ENCODE measurements around the gene CYP26A1. TPM values are rescaled to one million over a fixed set of nuclear protein-coding genes. Genes with fewer than 3 reads are reported as not detected.
"Not testable (repeated sequence)": the region's sequence is repeated elsewhere in the genome, so short reads cannot be mapped to it uniquely, and the experiment has no call there.

The CYP26A1 gene
- total RNA-seq, 2 donors from 2014 or later: 0.40 TPM; not detected in 1

DNA sequence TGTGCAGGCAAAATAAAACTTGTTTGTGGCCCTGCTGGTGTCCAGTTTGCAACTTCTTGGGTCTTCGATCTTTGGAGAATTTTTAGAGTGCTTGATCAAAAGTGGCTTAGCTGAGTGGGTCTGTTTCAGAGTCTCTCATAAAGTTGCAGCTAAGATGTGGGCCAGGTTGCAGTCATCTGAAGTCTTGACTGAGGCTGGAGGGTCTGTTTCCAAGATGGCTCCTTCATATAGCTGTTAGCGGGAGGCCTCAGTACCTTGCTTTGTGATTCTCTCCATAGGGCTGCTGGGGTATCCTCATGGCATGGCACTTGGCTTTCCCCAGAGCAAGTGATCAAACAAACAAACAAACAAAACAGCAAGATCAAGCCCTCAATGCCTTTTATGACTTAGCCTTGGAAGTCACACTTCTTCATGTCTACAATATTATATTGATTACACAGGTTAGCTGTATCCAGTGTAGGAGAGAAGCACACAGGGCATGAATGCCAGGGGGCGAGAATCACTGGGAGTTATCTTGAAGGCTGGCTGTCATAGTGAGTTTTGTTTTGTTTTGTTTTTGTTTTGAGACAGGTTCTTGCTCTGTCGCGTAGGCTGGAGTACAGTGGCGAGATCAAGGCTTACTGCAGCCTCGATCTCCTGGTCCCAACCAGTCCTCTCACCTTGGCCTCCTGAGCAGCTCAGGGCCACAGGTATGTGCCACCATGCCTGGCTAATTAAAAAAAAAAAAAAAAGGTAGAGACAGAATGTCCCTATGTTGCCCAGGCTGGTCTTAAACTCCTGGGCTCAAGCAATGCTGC lies 10.2 kb downstream of the CYP26A1 start:
- Mint-ChIP-seq H3K4me1 (peaks cover 5% of the 10 kb centered on the region), H3K4me3 (no peak overlapping the region), H3K27ac (no peak overlapping the region), H3K27me3 (peaks cover 29% of the 10 kb centered on the region), H3K9me3 (no peaks in the 10 kb centered on the region), H3K36me3 (ENCODE audit: low read depth) (no peaks in the 10 kb centered on the region)
- ATAC-seq (replicated peaks): no peak

DNA sequence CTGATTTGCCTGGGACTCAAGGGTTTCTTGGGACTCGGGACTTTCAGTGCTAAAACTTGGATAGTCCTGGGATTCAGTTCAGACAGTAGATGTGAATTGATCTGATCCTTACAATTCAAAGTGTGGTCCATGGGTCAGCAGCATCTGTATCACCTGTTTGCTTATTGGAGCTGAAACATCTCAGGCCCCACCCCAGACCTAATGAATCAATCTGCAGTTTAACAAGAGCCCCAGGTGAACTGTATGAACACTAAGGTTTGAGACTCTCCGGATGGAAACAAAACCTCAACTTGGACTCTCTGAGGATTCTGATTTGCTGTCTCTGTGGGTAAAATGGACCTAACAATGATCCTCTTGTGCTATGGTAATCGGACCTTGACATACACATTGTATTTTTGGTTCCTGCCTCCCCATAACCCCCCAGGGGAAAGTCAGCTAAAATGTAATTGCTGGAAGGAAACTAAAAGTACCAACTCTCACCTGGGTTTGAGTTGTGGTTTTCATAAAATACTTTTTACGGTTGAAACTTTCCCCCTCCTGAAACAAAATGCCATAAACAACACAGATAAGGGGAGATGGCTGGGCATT lies 11.7 kb downstream of the CYP26A1 start:
- Mint-ChIP-seq H3K4me3 (no peak overlapping the region), H3K36me3 (ENCODE audit: low read depth) (no peaks in the 10 kb centered on the region), H3K4me1 (no peaks in the 10 kb centered on the region), H3K27ac (no peak overlapping the region), H3K9me3 (no peaks in the 10 kb centered on the region), H3K27me3 (peaks cover 21% of the 10 kb centered on the region)
- ATAC-seq (replicated peaks): no peak

DNA sequence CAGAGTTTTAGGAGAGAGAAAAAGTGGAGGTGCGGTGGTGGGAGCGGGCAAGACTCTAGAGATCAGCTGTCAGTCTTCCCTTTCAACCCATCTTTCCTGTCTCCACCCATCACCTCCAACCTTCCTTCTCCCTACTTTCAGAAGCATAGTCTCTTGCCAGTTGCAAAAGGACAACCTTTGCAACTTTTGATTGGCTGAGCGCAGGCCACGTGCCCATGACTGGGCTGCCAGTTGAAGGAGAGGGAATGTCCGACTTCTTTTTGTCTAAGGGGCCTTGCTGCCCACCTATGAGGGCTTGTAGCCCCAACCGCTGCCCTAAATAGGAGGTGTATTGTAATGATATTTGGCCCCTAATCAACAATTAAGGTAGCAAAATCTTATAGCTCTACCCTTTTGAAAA lies 12.6 kb downstream of the CYP26A1 start:
- Mint-ChIP-seq H3K4me1 (no peaks in the 10 kb centered on the region), H3K27me3 (peaks cover 17% of the 10 kb centered on the region), H3K4me3 (no peak overlapping the region), H3K9me3 (no peaks in the 10 kb centered on the region), H3K36me3 (ENCODE audit: low read depth) (no peaks in the 10 kb centered on the region), H3K27ac (no peak overlapping the region)
- no peak for ATAC-seq (replicated peaks)

DNA sequence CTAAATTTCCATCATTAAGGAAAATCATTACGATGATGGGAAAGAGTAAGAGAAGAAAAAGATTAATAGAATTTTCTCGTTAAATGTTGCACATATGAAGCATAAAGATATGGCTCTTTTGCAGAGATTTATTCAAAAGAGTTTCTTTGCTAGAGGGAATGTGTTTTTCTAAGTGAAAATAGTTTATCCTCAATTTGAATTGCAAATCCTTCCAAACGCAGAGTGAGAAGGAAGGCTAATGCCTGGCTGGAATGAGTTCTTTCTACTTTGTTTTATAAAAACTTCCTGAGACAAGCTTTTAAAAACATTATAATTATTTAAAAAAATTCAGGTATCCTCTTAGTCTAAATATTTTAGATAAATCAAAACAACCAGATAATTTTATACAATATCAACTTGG lies 14.2 kb downstream of the CYP26A1 start:
- H3K27ac Mint-ChIP-seq: no peak overlapping the region
- H3K4me1 Mint-ChIP-seq: no peaks in the 10 kb centered on the region

DNA sequence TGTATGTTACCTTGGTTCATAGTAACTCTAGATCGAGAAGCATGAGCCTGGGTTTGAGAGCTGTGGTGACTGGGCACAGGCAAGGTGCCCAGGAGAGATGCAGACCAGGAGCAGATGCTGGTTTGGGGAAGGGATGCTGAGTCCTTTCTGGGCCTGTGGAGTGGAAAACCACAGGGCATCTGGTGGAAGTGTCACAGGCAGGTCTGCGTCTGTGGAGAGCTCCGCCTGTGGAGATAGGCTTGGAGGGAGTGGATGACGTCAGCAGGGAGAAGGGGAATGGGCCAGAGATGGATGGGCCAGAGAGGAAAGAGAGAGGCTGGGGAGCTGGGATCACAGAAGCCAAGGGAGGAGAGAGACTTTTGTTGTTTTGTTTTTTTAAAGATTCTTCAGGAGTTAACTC lies 14.8 kb downstream of the CYP26A1 start:
- no peak overlapping the region for H3K27ac Mint-ChIP-seq
- H3K4me3 Mint-ChIP-seq: no peak overlapping the region
- H3K9me3 Mint-ChIP-seq: no peaks in the 10 kb centered on the region
- H3K27me3 Mint-ChIP-seq: peaks cover 16% of the 10 kb centered on the region
- no peaks in the 10 kb centered on the region for H3K4me1 Mint-ChIP-seq
- no peak for ATAC-seq (replicated peaks)
- H3K36me3 Mint-ChIP-seq (ENCODE audit: low read depth): no peaks in the 10 kb centered on the region

More for the DNA sequence above, 14.2 kb downstream of the CYP26A1 start:
- ATAC-seq (replicated peaks): no peak
- Mint-ChIP-seq H3K4me3 (no peak overlapping the region), H3K27me3 (peaks cover 16% of the 10 kb centered on the region), H3K36me3 (ENCODE audit: low read depth) (no peaks in the 10 kb centered on the region), H3K9me3 (no peaks in the 10 kb centered on the region)

DNA sequence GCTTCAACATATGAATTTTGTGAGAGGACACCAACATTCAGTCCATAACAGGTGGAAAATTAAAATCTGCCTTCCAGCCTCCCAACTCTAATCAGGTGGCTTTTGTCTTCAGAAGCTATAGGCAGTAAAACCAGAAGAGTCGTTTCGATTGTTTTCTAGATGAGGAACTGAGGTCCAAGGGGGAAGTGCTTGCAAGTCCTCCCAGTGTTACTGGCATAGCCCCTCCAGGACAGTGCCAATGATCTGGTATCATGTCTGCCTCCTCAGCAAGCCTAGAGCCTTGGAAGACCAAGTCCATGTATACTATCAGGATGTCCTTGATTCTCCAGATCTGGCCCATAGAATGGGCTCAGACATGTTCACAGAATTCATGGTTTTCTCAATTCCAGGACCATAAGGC lies 16.9 kb downstream of the CYP26A1 start:
- no peak overlapping the region for H3K4me3 Mint-ChIP-seq

DNA sequence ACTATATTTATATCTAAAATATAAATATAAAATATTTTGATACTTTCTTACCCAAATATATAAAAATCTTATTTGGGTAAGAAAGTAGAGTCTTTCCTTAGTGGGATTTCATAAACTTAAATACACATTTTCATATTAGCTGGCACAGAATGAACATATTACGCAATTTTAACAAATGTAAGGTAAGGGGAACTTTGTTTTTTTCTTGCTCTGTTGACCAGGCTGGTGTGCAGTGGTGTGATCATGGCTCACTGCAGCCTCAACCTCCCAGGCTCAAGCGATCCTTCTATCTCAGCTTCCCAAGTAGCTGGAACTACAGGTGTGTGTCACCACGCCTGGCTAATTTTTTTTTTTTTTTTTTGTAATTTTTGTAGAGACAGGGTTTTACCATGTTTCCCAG lies 18.3 kb downstream of the CYP26A1 start:
- Mint-ChIP-seq H3K27me3 (peaks cover 12% of the 10 kb centered on the region), H3K9me3 (no peaks in the 10 kb centered on the region), H3K27ac (no peak overlapping the region), H3K4me1 (no peaks in the 10 kb centered on the region), H3K36me3 (ENCODE audit: low read depth) (no peaks in the 10 kb centered on the region), H3K4me3 (no peak overlapping the region)
- ATAC-seq (replicated peaks): no peak

More for the DNA sequence above, 16.9 kb downstream of the CYP26A1 start:
- Mint-ChIP-seq H3K4me1 (no peaks in the 10 kb centered on the region), H3K27ac (no peak overlapping the region), H3K27me3 (peaks cover 16% of the 10 kb centered on the region), H3K9me3 (no peaks in the 10 kb centered on the region), H3K36me3 (ENCODE audit: low read depth) (no peaks in the 10 kb centered on the region)
- ATAC-seq (replicated peaks): no peak

DNA sequence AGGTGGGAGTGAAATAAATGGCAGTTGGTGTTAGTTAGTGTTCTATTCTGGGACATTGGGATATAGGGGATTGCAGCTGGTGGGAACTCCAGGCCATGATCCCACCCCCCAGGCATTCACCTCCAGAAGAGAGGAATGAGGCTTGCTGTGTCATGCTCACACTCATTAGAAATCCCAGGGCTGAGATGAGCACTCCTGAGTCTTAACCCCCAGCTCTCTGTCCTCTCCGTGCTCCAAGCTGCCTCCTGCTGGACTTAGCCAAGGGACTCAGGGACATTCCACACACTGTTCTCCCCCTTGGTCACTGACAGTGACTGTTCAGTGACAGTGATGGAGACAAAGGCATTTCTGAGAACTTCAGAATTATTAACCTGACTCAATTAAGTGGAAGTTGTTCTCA lies 21.5 kb downstream of the CYP26A1 start:
- ATAC-seq (replicated peaks): no peak
- Mint-ChIP-seq H3K9me3 (no peaks in the 10 kb centered on the region), H3K4me1 (no peaks in the 10 kb centered on the region), H3K27ac (no peak overlapping the region), H3K27me3 (peaks cover 3% of the 10 kb centered on the region), H3K36me3 (ENCODE audit: low read depth) (no peaks in the 10 kb centered on the region), H3K4me3 (no peak overlapping the region)

DNA sequence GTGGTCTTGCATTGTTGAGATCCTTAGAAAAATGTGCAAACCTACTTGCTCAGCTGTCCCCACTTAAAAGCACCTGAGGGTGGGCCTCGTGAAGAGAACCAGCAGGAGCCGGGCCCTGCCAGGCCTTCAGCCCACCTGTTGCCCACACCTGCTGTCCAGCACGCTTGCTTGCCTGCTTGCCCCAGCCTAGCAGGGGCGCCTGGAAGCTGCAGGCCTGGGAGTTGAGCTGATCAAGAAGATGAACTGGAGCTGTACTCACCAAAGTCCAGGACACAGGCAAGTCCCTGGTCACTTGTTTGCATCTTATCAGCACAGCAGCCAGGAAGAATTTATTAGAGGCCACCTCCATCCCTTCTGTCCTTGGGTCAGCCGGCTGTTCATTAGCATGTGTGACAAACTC lies 23.2 kb downstream of the CYP26A1 start:
- ATAC-seq (replicated peaks): no peak
- Mint-ChIP-seq H3K27ac (no peak overlapping the region), H3K4me1 (no peaks in the 10 kb centered on the region), H3K4me3 (no peak overlapping the region), H3K27me3 (peaks cover 3% of the 10 kb centered on the region), H3K36me3 (ENCODE audit: low read depth) (no peaks in the 10 kb centered on the region), H3K9me3 (no peaks in the 10 kb centered on the region)

DNA sequence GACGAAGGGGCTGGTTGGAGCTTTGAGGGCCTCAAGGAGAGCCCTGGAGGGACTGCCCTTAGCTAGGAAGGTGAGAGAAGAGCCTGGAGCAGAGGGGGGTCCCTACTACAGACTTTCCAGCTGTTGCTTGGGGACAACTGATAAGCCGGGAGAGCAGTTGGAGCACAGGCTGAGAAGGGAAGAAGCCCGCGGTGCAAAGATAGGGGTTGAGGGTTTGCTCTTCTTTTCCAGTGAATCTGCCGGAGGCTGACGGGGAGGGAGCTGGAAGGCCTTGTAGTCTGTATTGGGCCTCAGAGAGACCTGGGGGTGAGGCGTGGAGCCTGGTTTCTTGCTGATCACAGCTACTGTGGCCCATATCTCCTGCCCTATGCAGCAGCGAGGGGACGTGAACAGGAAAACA lies 23.7 kb downstream of the CYP26A1 start:
- Mint-ChIP-seq H3K27me3 (peaks cover 3% of the 10 kb centered on the region), H3K4me3 (no peak overlapping the region), H3K4me1 (no peaks in the 10 kb centered on the region), H3K9me3 (no peaks in the 10 kb centered on the region), H3K36me3 (ENCODE audit: low read depth) (no peaks in the 10 kb centered on the region), H3K27ac (no peak overlapping the region)
- ATAC-seq (replicated peaks): no peak

DNA sequence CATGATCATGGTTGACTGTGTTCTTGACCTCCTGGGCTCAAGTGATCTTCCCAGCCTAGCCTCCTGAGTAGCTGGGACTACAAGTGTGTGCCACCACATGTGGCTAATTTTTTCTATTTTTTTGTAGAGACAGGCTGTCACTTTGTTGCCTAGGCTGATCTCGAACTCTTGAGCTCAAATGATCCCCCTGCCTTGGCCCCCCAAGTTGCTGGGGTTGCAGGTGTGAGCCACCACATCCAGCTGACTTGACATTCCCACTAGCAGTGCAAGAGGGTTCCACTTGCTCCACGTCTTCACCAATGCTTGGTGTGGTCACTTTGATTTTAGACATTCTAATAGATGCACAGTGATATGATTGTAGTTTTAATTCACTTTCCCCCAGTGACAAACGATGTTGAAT lies 25.1 kb downstream of the CYP26A1 start:
- Mint-ChIP-seq H3K4me1 (no peaks in the 10 kb centered on the region), H3K4me3 (no peak overlapping the region), H3K9me3 (no peaks in the 10 kb centered on the region), H3K36me3 (ENCODE audit: low read depth) (no peaks in the 10 kb centered on the region), H3K27ac (no peak overlapping the region), H3K27me3 (no peaks in the 10 kb centered on the region)
- ATAC-seq (replicated peaks): no peak

DNA sequence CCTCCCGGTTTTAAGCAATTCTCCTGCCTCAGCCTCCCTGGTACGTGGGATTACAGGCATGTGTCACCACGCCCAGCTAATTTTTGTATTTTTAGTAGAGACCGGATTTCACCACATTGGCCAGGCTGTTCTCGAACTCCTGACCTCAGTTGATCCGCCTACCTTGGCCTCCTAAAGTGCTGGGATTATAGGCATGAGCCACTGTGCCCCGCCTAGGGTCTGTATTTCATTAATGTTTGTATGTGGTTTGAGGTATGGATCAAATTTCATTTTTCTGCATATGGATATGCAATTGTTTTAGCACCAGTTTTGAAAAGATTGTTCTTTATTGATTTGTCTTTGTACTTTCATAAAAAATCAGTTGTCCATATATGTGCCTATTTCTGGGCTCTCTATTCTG lies 26.0 kb downstream of the CYP26A1 start:
- no peak for ATAC-seq (replicated peaks)
- Mint-ChIP-seq H3K4me3 (no peak overlapping the region), H3K4me1 (no peaks in the 10 kb centered on the region), H3K36me3 (ENCODE audit: low read depth) (no peaks in the 10 kb centered on the region), H3K27ac (no peak overlapping the region), H3K27me3 (no peaks in the 10 kb centered on the region), H3K9me3 (no peaks in the 10 kb centered on the region)

DNA sequence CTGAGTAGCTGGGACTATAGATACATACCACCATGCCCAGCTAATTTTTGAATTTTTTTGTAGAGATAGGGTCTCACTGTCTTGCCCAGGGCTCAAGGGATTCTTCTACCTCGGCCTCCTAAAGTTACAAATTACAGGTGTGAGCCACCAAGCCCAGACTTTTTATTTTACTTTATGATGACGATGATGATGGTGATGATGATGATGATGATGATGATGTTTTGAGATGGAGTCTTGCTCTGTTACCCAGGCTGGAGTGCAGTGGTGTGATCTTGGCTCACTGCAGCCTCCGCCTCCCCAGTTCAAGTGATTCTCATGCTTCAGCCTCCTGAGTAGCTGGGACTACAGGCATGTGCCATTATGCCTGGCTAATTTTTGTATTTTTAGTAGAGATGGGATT lies 27.5 kb downstream of the CYP26A1 start:
- H3K36me3 Mint-ChIP-seq (ENCODE audit: low read depth); ATAC-seq (replicated peaks); H3K4me1 Mint-ChIP-seq; H3K9me3 Mint-ChIP-seq; H3K27ac Mint-ChIP-seq; H3K4me3 Mint-ChIP-seq; H3K27me3 Mint-ChIP-seq: not testable (repeated sequence)

DNA sequence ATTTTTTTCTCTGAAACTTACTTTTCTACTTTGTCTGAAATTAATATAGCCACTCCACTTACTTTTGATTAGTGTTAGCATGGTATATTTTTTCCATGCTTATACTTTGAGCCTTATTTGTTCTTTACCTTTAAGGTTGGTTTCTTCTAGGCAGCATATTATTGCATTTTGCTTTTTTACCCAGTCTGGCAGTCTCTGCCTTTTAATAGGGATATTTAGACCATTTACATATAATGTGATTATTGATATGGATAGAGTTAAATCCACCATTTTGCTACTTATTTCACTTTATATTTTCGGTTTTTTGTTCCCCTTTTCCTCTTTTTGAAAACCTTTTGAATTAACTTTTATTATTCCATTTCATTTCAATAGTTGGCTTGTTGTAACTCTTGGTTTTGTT lies 30.3 kb downstream of the CYP26A1 start:
- H3K36me3 Mint-ChIP-seq (ENCODE audit: low read depth): no peaks in the 10 kb centered on the region
- no peak overlapping the region for H3K4me3 Mint-ChIP-seq
- no peak for ATAC-seq (replicated peaks)
- H3K9me3 Mint-ChIP-seq: no peaks in the 10 kb centered on the region
- H3K27me3 Mint-ChIP-seq: no peaks in the 10 kb centered on the region
- H3K27ac Mint-ChIP-seq: no peak overlapping the region
- no peaks in the 10 kb centered on the region for H3K4me1 Mint-ChIP-seq

DNA sequence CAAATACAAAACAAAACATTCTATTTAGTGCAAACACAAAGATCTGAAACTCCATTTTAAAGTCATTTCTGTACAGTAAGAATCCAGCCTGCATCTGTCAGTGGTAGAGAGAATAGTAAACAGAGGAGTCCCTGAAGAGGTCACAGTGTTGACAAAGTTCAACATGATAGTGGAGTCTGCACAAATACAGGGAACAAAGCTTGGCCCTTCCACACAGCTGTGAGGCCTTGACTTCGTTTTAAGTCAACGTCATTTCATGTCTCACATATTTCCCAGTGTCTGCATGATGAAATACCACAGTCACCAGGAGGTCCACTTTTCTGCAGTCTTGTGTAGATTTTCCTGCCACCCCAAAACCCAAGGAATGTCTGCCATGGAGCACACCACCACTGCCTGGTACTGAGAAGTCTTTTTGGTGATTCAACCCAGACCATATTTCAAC lies 33.0 kb downstream of the CYP26A1 start:
- ATAC-seq (replicated peaks): no peak
- Mint-ChIP-seq H3K9me3 (no peaks in the 10 kb centered on the region), H3K27me3 (no peaks in the 10 kb centered on the region), H3K36me3 (ENCODE audit: low read depth) (no peaks in the 10 kb centered on the region), H3K4me1 (no peaks in the 10 kb centered on the region), H3K27ac (no peak overlapping the region), H3K4me3 (no peak overlapping the region)
